Ammon's horn (tissue), 1 donor: ENCODE results near the gene ZNF462.
"Not testable (repeated sequence)": the region's sequence is repeated elsewhere in the genome, so short reads cannot be mapped to it uniquely, and the experiment has no call there.

Experiments
- DNase-seq: peaks from one replicate; pipeline ENCODE4 v3.0.0-alpha.2; 2016; ENCODE audit warnings: low spot score

ZNF462 gene

GRCh38 chr9:106889061-106889590 lies 26.2 kb downstream of the ZNF462 start:
- DNase-seq = no peak

- DNase-seq = no peak
Measured at GRCh38 chr9:106890608-106891007, 27.6 kb downstream of the ZNF462 start.

GRCh38 chr9:106891286-106891685 lies 28.3 kb downstream of the ZNF462 start:
- no peak for DNase-seq

GRCh38 chr9:106892632-106893031 lies 29.7 kb downstream of the ZNF462 start:
- no peak for DNase-seq

GRCh38 chr9:106893088-106893487 lies 30.1 kb downstream of the ZNF462 start:
- no peak for DNase-seq

GRCh38 chr9:106896695-106897094 lies 33.7 kb downstream of the ZNF462 start:
- DNase-seq = no peak

- DNase-seq = no peak
Measured at GRCh38 chr9:106897236-106897635, 34.3 kb downstream of the ZNF462 start.

- DNase-seq = no peak
Measured at GRCh38 chr9:106897751-106898150, 34.8 kb downstream of the ZNF462 start.

GRCh38 chr9:106900523-106900922 lies 37.6 kb downstream of the ZNF462 start:
- not testable (repeated sequence) for DNase-seq

GRCh38 chr9:106906129-106906528 lies 43.2 kb downstream of the ZNF462 start:
- DNase-seq = no peak

GRCh38 chr9:106911951-106912350 lies 49.0 kb downstream of the ZNF462 start:
- DNase-seq = no peak

GRCh38 chr9:106913276-106913675 lies 50.3 kb downstream of the ZNF462 start:
- DNase-seq = no peak

- DNase-seq = no peak
Measured at GRCh38 chr9:106915851-106916250, 52.9 kb downstream of the ZNF462 start.

GRCh38 chr9:106916466-106917235 lies 53.7 kb downstream of the ZNF462 start:
- no peak for DNase-seq

GRCh38 chr9:106918825-106919509 lies 56.0 kb downstream of the ZNF462 start:
- no peak for DNase-seq

- DNase-seq = no peak
Measured at GRCh38 chr9:106920091-106920490, 57.1 kb downstream of the ZNF462 start.

- peak; percentile 78 for DNase-seq
Measured at GRCh38 chr9:106920701-106921283, 57.8 kb downstream of the ZNF462 start.

GRCh38 chr9:106921341-106921899 lies 58.5 kb downstream of the ZNF462 start:
- DNase-seq = peak; percentile 53

GRCh38 chr9:106922026-106922425 lies 59.1 kb downstream of the ZNF462 start:
- DNase-seq = no peak

- DNase-seq = no peak
Measured at GRCh38 chr9:106925392-106925791, 62.4 kb downstream of the ZNF462 start.

GRCh38 chr9:106927916-106928315 lies 65.0 kb downstream of the ZNF462 start:
- no peak for DNase-seq

- DNase-seq = no peak
Measured at GRCh38 chr9:106928350-106928749, 65.4 kb downstream of the ZNF462 start.
